Heart left ventricle (tissue), 16 donors: ENCODE data around the gene MCCD1. TPM values are rescaled to one million over a fixed set of nuclear protein-coding genes. Genes with fewer than 3 reads are reported as not detected.

Source experiments
- ATAC-seq, 4 donors: fragments of 200-7000 bp; cut with Tn5 transposase; one replicate each; pipeline ENCODE4 v1.9.1; 2020 to 2022; ENCODE audit warnings: moderate library complexity in 4 of 4, mild to moderate bottlenecking in 3 of 4, moderate number of reproducible peaks in 1 of 4
- DNase-seq, 5 donors: peaks; one replicate each; pipeline ENCODE4 v3.0.0-alpha.2; 2020
- H3K27ac ChIP-seq, 12 donors: fragments of 200-600 bp; sonication (generic) in 4 of 12; one replicate each; pipeline versions ENCODE4 v1.5.0 to v1.8.0; 2016 to 2022; ENCODE audit warnings: mild to moderate bottlenecking in 2 of 12
- H3K27me3 ChIP-seq, 9 donors: fragments of 200-600 bp; sonication (generic) in 2 of 9; one replicate each; pipeline versions ENCODE4 v1.5.1 to v1.8.0; 2016 to 2022; ENCODE audit warnings: mild to moderate bottlenecking in 3 of 9
- H3K36me3 ChIP-seq, 9 donors: fragments of 200-600 bp; sonication (generic) in 2 of 9; one replicate each; pipeline versions ENCODE4 v1.5.0 to v1.8.0; 2018 to 2022; ENCODE audit warnings: mild to moderate bottlenecking in 2 of 9
- H3K4me1 ChIP-seq, 12 donors: fragments of 200-600 bp; sonication (generic) in 4 of 12; one replicate each; pipeline versions ENCODE4 v1.5.0 to v1.8.0; 2016 to 2022; ENCODE audit warnings: mild to moderate bottlenecking in 3 of 12
- H3K4me3 ChIP-seq, 12 donors: fragments of 200-600 bp; sonication (generic) in 4 of 12; one replicate each; pipeline versions ENCODE4 v1.5.0 to v1.8.0; 2017 to 2022; ENCODE audit warnings: mild to moderate bottlenecking in 9 of 12, moderate library complexity in 4 of 12
- H3K9me3 ChIP-seq, 12 donors: fragments of 200-600 bp; sonication (generic) in 4 of 12; one replicate each; pipeline versions ENCODE4 v1.5.0 to v1.8.0; 2016 to 2022; ENCODE audit warnings: mild to moderate bottlenecking in 1 of 12
- CTCF ChIP-seq, 12 donors: fragments of 200-600 bp; sonication (generic) in 4 of 12; IDR thresholded peaks; one replicate each; pipeline versions ENCODE4 v1.5.0 to v1.8.0; 2018 to 2022; ENCODE audit warnings: antibody characterized with exemption in 12 of 12, mild to moderate bottlenecking in 5 of 12
- POLR2A ChIP-seq, 2 donors: fragments of 450-650 bp; IDR thresholded peaks; one replicate each; pipeline ENCODE4 v1.6.1; 2017; ENCODE audit warnings: antibody characterized with exemption in 2 of 2, mild to moderate bottlenecking in 2 of 2, moderate library complexity in 2 of 2
- WGBS, 4 donors: extraction: QIAGEN DNeasy Blood & Tissue Kit in 2 of 4; methylation state at CpG; one replicate each; pipeline versions ENCODE4 v1.1.5 to v1.1.7; 2013 to 2018; 5-methylcytosine and 5-hydroxymethylcytosine counted together
- intact Hi-C, 10 donors: fragments of 100-400 bp; cut with DNase I; formaldehyde crosslinking; loops; one replicate each; pipeline versions ENCODE4 v1.11.1 to v1.14.2; 2022
- polyA plus RNA-seq, 2 donors: library from polyadenylated mRNA; stranded (reverse); fragments of 200-250 nt; gene quantifications; one replicate each; pipeline ENCODE4 v1.2.3, GENCODE V29; 2013
- total RNA-seq, 9 donors: library from RNA; depleted of rRNA in 2 of 9; stranded (reverse); fragments of >200 nt in 2 of 9; fragmentation: NEBNext Ultra II Directional in 3 of 9; extraction: Animal tissue kit (Norgen Biotek cat#: 25700) in 3 of 9; gene quantifications; one replicate each; pipeline versions ENCODE4 v1.1.0 to v1.2.4, GENCODE V29; 2016 to 2023
- donor health status: ischemic (EF 13 %, LVEDD 7.1; RV severe dilation, severe dysfunction).
- donor health status: healthy with polysubstance abuse.
- donor health status: DM: no; HTN: yes; CAD: no.
- donor health status: DM: no; HTN: no; CAD: no.
- donor health status: ischemic (EF 25% LVEDD 6.9; RV normal size, moderate dysfunction).
- donor health status: ischemic (EF 25% LVEDD 5.7; RV mildly dilated, moderate dysfunction).
- donor health status: healthy.
- donor health status: DM: yes; HTN: yes; CAD: no.
- donor health status: ischemic (EF 35%, LVEDD 5.7; RV mildly dilated, moderate dysfunction).
- donor health status: nonischemic (EF 11% LVEDD 7.7; RV severe dilation, severe dysfunction).
- donor health status: DM: yes; HTN: yes; CAD: no.
- donor health status: PGD.
- donor health status: ischemic (EF 29% LVEDD 5.4; RV normal size, mild dysfunction).
- donor health status: nonischemic (EF 23%, LVEDD 6.1; RV moderate dilation, normal function).

The MCCD1 gene
- total and polyA plus RNA-seq, 11 donors = not detected

- Histone ChIP-seq H3K27me3 (no peaks in the 10 kb centered on the region), H3K4me1 (peaks cover 0 to 37% (median 22%) of the 10 kb centered on the region in 12 donors), H3K27ac (peak within 1 kb of the TSS; percentile 63 to 95 (median 89)), H3K9me3 (no peaks in the 10 kb centered on the region), H3K36me3 (peaks cover 0 to 33% (median 24%) of the 10 kb centered on the region in 9 donors), H3K4me3 (peak within 1 kb of the TSS; percentile 4 to 64 (median 56))
- peak; percentile 96 to 98 (median 97) for ATAC-seq
- WGBS, 4 donors = 0 to 1% (median 0%) methylated on average over 25 of the region's 25 CpGs
- TF ChIP-seq CTCF (IDR thresholded peaks at IDR 0.05) (peak in 2 of 12 donors; percentile 1 to 21), POLR2A (IDR thresholded peaks at IDR 0.05) (peak in 1 of 2 donors; percentile 62)
- peak; percentile 94 to 98 (median 98) for DNase-seq
- intact Hi-C loops = loop anchor here (1.0 to 10.0 kb wide), 9 partner anchors 34 to 408 kb away; partner anchors contain the start of genes LTB (in 7 of the 10), NELFE (in 3 of the 10), SKIC2 (in 3 of the 10) and APOM (in 1 of the 10)
Measured at GRCh38 chr6:31546958-31547726, 18.4 kb downstream of the MCCD1 start, which contains the start of gene NFKBIL1. Gene NFKBIL1 (plus strand): TSS chr6:31547608. CDS start chr6:31547695, 87 bp downstream.

GRCh38 chr6:31547727-31548543 lies 19.2 kb downstream of the MCCD1 start:
- no peak for DNase-seq
- no peak for TF ChIP-seq CTCF (IDR thresholded peaks at IDR 0.05)
- no peak for TF ChIP-seq POLR2A (IDR thresholded peaks at IDR 0.05)
- 71 to 77% (median 73%) methylated on average over 21 to 24 of the region's 24 CpGs for WGBS, 4 donors
- Histone ChIP-seq H3K27ac (peak overlapping the region; percentile 63 to 95 (median 89)), H3K36me3 (peaks cover 0 to 36% (median 24%) of the 10 kb centered on the region in 9 donors), H3K9me3 (no peaks in the 10 kb centered on the region), H3K4me3 (peak overlapping the region; percentile 4 to 64 (median 56)), H3K4me1 (peaks cover 0 to 32% (median 18%) of the 10 kb centered on the region in 12 donors), H3K27me3 (no peaks in the 10 kb centered on the region)
- intact Hi-C loops = loop anchor here (1.0 to 10.0 kb wide), 9 partner anchors 33 to 407 kb away; partner anchors contain the start of genes LTB (in 7 of the 10), NELFE (in 3 of the 10), SKIC2 (in 3 of the 10) and APOM (in 1 of the 10)
- ATAC-seq = no peak

GRCh38 chr6:31548544-31548873 lies 19.7 kb downstream of the MCCD1 start:
- peaks cover 0 to 40% (median 27%) of the 10 kb centered on the region in 9 donors for H3K36me3 ChIP-seq
- H3K27me3 ChIP-seq = no peaks in the 10 kb centered on the region
- H3K27ac ChIP-seq = peak overlapping the region in 10 of 12 donors; percentile 82 to 95 (median 90)
- TF ChIP-seq CTCF (IDR thresholded peaks at IDR 0.05) (no peak), POLR2A (IDR thresholded peaks at IDR 0.05) (no peak)
- H3K4me1 ChIP-seq = peaks cover 0 to 26% (median 13%) of the 10 kb centered on the region in 12 donors
- intact Hi-C loops = loop anchor here in 9 of 10 donors (5.0 to 10.0 kb wide), 5 partner anchors 34 to 406 kb away; partner anchors contain the start of genes LTB (in 7 of the 9), NELFE (in 3 of the 9), SKIC2 (in 3 of the 9) and APOM (in 1 of the 9)
- peak overlapping the region in 5 of 12 donors; percentile 50 to 64 (median 56) for H3K4me3 ChIP-seq
- no peaks in the 10 kb centered on the region for H3K9me3 ChIP-seq
- WGBS, 4 donors = 92 to 98% (median 95%) methylated on average over 2 of the region's 2 CpGs
- ATAC-seq (no peak), DNase-seq (no peak)
